Measurements from ENCODE around the gene HTR7. TPM values are rescaled to one million over a fixed set of nuclear protein-coding genes. Genes with fewer than 3 reads are reported as not detected.

Gene HTR7
- total RNA-seq, 6 donors from 2014 or later: 0.54 to 0.64 (median 0.59) TPM; not detected in 3

DNA sequence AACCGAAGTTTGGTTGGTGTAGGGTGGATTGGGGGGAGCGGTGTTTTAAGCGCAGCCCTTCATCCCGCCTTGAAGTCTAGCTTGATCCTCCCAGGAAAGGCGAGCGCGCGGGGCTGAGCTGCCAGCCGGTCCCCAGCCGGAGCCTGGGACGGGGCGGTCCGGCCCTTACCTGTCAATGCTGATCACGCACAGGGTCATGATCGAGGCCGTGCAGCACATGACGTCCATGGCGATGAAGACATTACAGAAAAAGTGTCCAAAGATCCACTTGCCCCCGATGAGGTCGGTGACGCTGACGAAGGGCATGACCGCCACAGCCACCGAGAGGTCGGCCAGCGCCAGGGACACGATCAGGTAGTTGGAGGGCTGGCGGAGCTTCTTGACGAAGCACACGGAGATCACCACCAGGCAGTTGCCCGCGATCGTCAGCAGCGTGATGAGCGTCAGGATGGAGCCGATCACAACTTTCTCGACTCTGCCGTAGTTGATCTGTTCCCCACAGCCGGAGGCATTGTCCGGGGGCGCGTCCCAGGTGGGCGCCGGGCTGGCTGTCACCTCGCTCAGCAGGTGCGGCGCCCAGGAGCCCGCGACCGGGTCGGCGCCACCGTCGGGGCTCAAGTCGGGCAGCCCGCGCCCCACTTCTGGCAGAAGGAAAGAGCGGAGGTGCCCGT lies 740 bp downstream of the HTR7 start:
- Histone ChIP-seq H3K4me1 (peaks cover 5 to 17% (median 8%) of the 10 kb centered on the region in 4 donors), H3K9me3 (no peaks in the 10 kb centered on the region), H3K36me3 (no peaks in the 10 kb centered on the region), H3K27ac (peak overlapping the region in 1 of 4 donors; percentile 80), H3K4me3 (peak overlapping the region; percentile 57 to 75 (median 70)), H3K27me3 (peaks cover 0 to 16% (median 3%) of the 10 kb centered on the region in 4 donors)
- DNase-seq: peak in 1 of 2 donors; percentile 65
- ATAC-seq (ENCODE audit: low FRiP score in 2 of 2): no peak
- TF ChIP-seq POLR2A (IDR thresholded peaks at IDR 0.05): no peak
- TF ChIP-seq EP300 (IDR thresholded peaks at IDR 0.05): no peak
- TF ChIP-seq POLR2AphosphoS5 (IDR thresholded peaks at IDR 0.05): no peak
- TF ChIP-seq, protein P1, sequence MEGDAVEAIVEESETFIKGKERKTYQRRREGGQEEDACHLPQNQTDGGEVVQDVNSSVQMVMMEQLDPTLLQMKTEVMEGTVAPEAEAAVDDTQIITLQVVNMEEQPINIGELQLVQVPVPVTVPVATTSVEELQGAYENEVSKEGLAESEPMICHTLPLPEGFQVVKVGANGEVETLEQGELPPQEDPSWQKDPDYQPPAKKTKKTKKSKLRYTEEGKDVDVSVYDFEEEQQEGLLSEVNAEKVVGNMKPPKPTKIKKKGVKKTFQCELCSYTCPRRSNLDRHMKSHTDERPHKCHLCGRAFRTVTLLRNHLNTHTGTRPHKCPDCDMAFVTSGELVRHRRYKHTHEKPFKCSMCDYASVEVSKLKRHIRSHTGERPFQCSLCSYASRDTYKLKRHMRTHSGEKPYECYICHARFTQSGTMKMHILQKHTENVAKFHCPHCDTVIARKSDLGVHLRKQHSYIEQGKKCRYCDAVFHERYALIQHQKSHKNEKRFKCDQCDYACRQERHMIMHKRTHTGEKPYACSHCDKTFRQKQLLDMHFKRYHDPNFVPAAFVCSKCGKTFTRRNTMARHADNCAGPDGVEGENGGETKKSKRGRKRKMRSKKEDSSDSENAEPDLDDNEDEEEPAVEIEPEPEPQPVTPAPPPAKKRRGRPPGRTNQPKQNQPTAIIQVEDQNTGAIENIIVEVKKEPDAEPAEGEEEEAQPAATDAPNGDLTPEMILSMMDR (IDR thresholded peaks at IDR 0.05): no peak
- 14 to 21% methylated on average over 23 to 36 of the region's 59 CpGs for WGBS, 2 donors

DNA sequence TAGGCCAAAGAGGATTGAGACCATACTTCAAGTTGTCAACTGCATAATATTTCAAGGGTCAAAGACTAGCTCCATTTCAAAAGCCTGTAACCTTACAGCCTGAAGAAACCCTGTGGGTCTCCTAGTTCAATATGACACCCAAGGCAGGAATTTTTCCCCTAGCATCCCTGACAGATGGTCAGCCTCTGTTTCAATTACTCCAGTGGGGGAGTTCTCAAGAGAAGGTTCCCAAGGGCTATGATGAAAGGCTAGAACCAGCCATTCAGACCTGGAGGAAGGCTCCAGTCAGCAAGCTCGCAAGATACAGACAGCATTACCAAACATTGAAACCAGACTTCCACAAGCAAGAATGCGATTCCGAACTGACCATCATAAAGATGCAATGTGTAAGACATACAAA lies 1.6 kb downstream of the HTR7 start:
- peaks cover 5 to 17% (median 8%) of the 10 kb centered on the region in 4 donors for H3K4me1 ChIP-seq
- H3K36me3 ChIP-seq: no peaks in the 10 kb centered on the region
- no peak for ATAC-seq (ENCODE audit: low FRiP score in 2 of 2)
- H3K9me3 ChIP-seq: peaks cover 0 to under 1% (median 0%) of the 10 kb centered on the region in 4 donors
- no peak for DNase-seq
- no peak overlapping the region for H3K4me3 ChIP-seq
- TF ChIP-seq POLR2A (IDR thresholded peaks at IDR 0.05) (no peak), EP300 (IDR thresholded peaks at IDR 0.05) (no peak), POLR2AphosphoS5 (IDR thresholded peaks at IDR 0.05) (no peak)
- TF ChIP-seq, protein P1 (IDR thresholded peaks at IDR 0.05): no peak
- 92 to 93% methylated on average over 3 of the region's 3 CpGs for WGBS, 2 donors
- no peak overlapping the region for H3K27ac ChIP-seq
- H3K27me3 ChIP-seq: peaks cover 0 to 16% (median 3%) of the 10 kb centered on the region in 4 donors

DNA sequence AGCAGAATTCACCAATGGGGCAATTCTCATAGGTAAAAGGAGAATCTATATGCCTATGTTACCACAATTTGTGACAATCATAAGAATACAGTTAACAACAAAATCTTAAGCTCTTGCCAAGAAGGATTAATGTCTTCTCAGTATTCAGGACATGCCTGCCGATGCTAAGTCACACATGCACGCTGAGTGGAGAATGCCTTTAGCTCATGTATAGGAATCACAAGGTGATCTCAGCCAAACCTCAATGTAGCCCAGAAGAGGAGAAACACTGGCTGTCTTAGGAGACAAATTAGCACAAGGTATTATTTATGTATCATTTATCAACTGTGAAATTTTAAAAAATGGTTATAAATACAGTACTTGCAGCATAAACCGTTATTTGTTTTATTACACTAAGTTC lies 2.7 kb downstream of the HTR7 start:
- H3K4me3 ChIP-seq: no peak overlapping the region
- peaks cover 5 to 17% (median 8%) of the 10 kb centered on the region in 4 donors for H3K4me1 ChIP-seq
- WGBS, 2 donors: 72 to 82% methylated on average over 3 of the region's 3 CpGs
- peaks cover 0 to 16% (median 3%) of the 10 kb centered on the region in 4 donors for H3K27me3 ChIP-seq
- H3K9me3 ChIP-seq: peaks cover 0 to 4% (median under 1%) of the 10 kb centered on the region in 4 donors
- no peak overlapping the region for H3K27ac ChIP-seq
- no peaks in the 10 kb centered on the region for H3K36me3 ChIP-seq
- ATAC-seq (ENCODE audit: low FRiP score in 2 of 2) (no peak), DNase-seq (no peak)
- no peak for TF ChIP-seq POLR2A (IDR thresholded peaks at IDR 0.05)
- TF ChIP-seq, protein P1 (IDR thresholded peaks at IDR 0.05): no peak
- TF ChIP-seq EP300 (IDR thresholded peaks at IDR 0.05): no peak
- TF ChIP-seq POLR2AphosphoS5 (IDR thresholded peaks at IDR 0.05): no peak

DNA sequence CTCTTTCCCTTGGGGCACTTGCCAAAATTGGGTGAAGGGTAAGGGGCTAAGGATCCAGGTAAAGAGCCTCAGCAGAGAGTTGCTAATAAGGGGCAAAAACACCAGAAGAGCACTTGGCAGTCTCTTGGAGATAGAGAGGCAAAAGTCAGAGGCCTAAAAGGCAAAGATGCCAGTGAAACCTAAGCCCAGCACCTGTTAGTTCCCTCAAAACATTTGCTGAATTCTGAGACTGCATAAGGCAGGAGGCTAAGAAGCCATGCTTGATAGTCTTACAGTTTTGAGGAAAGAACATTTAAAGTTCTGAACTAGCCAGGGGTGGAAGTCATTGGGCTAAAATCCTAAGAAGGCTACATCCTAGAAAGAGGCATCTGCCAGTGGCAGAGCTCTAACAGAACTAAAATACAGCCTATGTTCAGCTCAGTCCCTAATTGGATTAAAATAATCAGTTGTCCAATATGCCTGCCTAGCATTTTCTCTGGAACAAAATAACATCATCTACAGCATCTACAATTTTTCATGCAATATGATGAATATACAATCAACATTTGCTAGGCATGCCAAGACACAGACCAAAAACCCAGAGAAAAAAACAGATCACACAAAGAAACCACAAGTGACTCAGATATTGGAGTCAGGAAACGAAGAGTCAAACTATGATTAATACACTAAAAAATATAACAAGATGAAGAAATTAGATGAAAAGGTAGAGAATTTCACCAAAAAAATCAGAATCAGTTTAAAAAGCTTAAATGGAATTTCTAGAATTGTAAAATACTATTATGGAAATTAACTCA lies 7.7 kb downstream of the HTR7 start:
- no peaks in the 10 kb centered on the region for H3K4me1 ChIP-seq
- peaks cover 0 to 6% (median 2%) of the 10 kb centered on the region in 4 donors for H3K9me3 ChIP-seq
- peaks cover 0 to 1% (median 0%) of the 10 kb centered on the region in 4 donors for H3K27me3 ChIP-seq
- no peak overlapping the region for H3K27ac ChIP-seq
- H3K4me3 ChIP-seq: no peak overlapping the region
- ATAC-seq (ENCODE audit: low FRiP score in 2 of 2) (no peak), DNase-seq (no peak)
- TF ChIP-seq EP300 (IDR thresholded peaks at IDR 0.05) (no peak), POLR2A (IDR thresholded peaks at IDR 0.05) (no peak), POLR2AphosphoS5 (IDR thresholded peaks at IDR 0.05) (no peak)
- WGBS, 2 donors: 75 to 86% methylated on average over 1 of the region's 1 CpG
- no peaks in the 10 kb centered on the region for H3K36me3 ChIP-seq

DNA sequence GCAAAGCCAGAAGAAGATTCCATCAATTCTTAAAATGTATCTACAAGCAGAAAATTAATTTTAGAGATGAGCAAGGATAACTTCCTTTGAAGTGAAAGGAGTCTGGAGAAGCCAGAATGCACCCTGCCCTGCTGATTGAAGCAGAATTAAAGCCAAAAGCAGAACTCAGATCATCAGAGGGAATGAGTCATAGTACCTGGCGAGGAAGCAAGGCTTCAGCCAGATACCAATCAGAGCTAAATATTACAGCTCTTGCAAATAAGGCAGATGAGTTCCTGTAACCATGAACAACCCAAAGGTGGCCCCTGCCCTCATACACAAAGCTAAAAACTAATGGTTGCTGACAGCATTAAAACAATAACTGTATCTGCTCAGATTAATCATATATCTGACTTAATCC lies 10.4 kb downstream of the HTR7 start:
- ATAC-seq (ENCODE audit: low FRiP score in 2 of 2): peak in 1 of 2 donors; percentile 67
- Histone ChIP-seq H3K4me1 (no peaks in the 10 kb centered on the region), H3K27me3 (no peaks in the 10 kb centered on the region), H3K36me3 (no peaks in the 10 kb centered on the region), H3K27ac (no peak overlapping the region), H3K9me3 (peaks cover 0 to 6% (median 2%) of the 10 kb centered on the region in 4 donors), H3K4me3 (no peak overlapping the region)
- TF ChIP-seq EP300 (IDR thresholded peaks at IDR 0.05): no peak
- no peak for DNase-seq
- 28 to 44% methylated on average over 1 of the region's 1 CpG for WGBS, 2 donors
